Measurements from ENCODE around the gene CNIH3.
"Not testable (repeated sequence)": the region's sequence is repeated elsewhere in the genome, so short reads cannot be mapped to it uniquely, and the experiment has no call there.

DNA sequence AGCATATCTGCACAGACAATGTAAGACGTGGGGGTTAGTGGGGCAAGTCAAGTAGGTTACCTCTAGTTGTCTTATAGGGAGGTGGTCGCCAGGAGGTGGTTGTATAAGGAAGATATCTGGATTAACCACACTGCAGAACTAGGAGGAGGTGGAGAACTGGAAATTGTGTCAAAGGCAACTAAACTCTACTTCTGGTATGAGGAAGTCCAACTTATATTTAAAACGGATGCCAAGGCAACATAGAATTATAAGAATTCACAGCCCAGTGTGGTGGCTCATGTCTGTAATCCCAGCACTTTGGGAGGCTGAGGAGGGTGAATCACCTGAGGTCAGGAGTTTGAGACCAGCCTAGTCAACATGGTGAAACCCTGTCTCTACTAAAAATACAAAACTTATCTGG, 44.1 kb upstream of the CNIH3 start:
- not testable (repeated sequence) for TF ChIP-seq EP300 (IDR thresholded peaks at IDR 0.05; ENCODE audit: low read depth); CTCF (IDR thresholded peaks at IDR 0.05); POLR2AphosphoS5 (IDR thresholded peaks at IDR 0.05)
